HL-60 (cell line): ENCODE measurements around the gene HDAC8.
"Not testable (repeated sequence)": the region's sequence is repeated elsewhere in the genome, so short reads cannot be mapped to it uniquely, and the experiment has no call there.

Source experiments
- DNase-seq, 2 experiments: peaks; one replicate each; pipeline ENCODE4 v3.0.0-alpha.2; 2010 to 2020; ENCODE audit warnings: low read depth in 1 of 2, low spot score in 1 of 2
- H3K27ac ChIP-seq: fragments of 250-450 bp; sonication (Bioruptor Pico); replicated peaks from 2 replicates; pipeline ENCODE4 v1.5.1; 2020; ENCODE audit warnings: mild to moderate bottlenecking, moderate library complexity
- H3K27me3 ChIP-seq: fragments of 250-450 bp; sonication (Bioruptor Pico); 2 replicates; pipeline ENCODE4 v1.5.1; 2021; ENCODE audit warnings: mild to moderate bottlenecking, moderate library complexity; ENCODE audit not compliant: insufficient read depth, poor library complexity, severe bottlenecking
- H3K4me3 ChIP-seq: replicated peaks from 2 replicates; pipeline ENCODE4 v1.5.1; 2011; ENCODE audit warnings: mild to moderate bottlenecking, control low read depth, low read length; ENCODE audit not compliant: insufficient read depth
- CTCF ChIP-seq: IDR thresholded peaks from one replicate; pipeline ENCODE4 v1.5.1; 2011; ENCODE audit warnings: low read length, control low read depth, inconsistent platforms; ENCODE audit not compliant: insufficient read depth
- GABPA ChIP-seq: IDR thresholded peaks from 2 replicates; pipeline ENCODE4 v1.6.1; 2012; ENCODE audit warnings: low read depth
- POLR2AphosphoS5 ChIP-seq: IDR thresholded peaks from 2 replicates; pipeline ENCODE4 v1.6.1; 2012; ENCODE audit warnings: low read depth
- REST ChIP-seq: IDR thresholded peaks from 2 replicates; pipeline ENCODE4 v1.6.1; 2012; ENCODE audit warnings: low read depth; ENCODE audit not compliant: insufficient replicate concordance
- SPI1 ChIP-seq: IDR thresholded peaks from 2 replicates; pipeline ENCODE4 v1.6.1; 2012; ENCODE audit warnings: low read depth, mild to moderate bottlenecking, borderline replicate concordance

HDAC8 gene

GRCh38 chrX:72440764-72441163 is 131.9 kb downstream of the HDAC8 start:
- H3K27ac ChIP-seq, H3K27me3 ChIP-seq, H3K4me3 ChIP-seq, DNase-seq: not testable (repeated sequence)

GRCh38 chrX:72436010-72436409 is 136.6 kb downstream of the HDAC8 start:
- no peak for TF ChIP-seq GABPA
- no peak for TF ChIP-seq CTCF
- no peak for TF ChIP-seq REST
- no peak for TF ChIP-seq POLR2AphosphoS5
- TF ChIP-seq SPI1, result no peak
- no peak overlapping the region for H3K27ac ChIP-seq
- DNase-seq, result no peak
- H3K27me3 ChIP-seq, result no peaks in the 10 kb centered on the region
- H3K4me3 ChIP-seq, result no peak overlapping the region

- DNase-seq, result no peak
- TF ChIP-seq SPI1 (no peak), GABPA (no peak), REST (no peak)
- Histone ChIP-seq H3K27me3 (no peaks in the 10 kb centered on the region), H3K4me3 (no peak overlapping the region), H3K27ac (no peak overlapping the region)
Measured at GRCh38 chrX:72430405-72430968, 142.2 kb downstream of the HDAC8 start.

GRCh38 chrX:72421797-72422196 is 150.8 kb downstream of the HDAC8 start:
- Histone ChIP-seq H3K27ac (no peak overlapping the region), H3K4me3 (no peak overlapping the region), H3K27me3 (no peaks in the 10 kb centered on the region)
- DNase-seq, result no peak
- TF ChIP-seq CTCF, result no peak
- TF ChIP-seq POLR2AphosphoS5, result no peak
- TF ChIP-seq GABPA, result no peak
- TF ChIP-seq SPI1, result no peak
- no peak for TF ChIP-seq REST
